ENCODE measurements around the gene OPRD1. TPM values are rescaled to one million over a fixed set of nuclear protein-coding genes. Genes with fewer than 3 reads are reported as not detected.
"Not testable (repeated sequence)": the region's sequence is repeated elsewhere in the genome, so short reads cannot be mapped to it uniquely, and the experiment has no call there.

The OPRD1 gene
- not detected for total RNA-seq
- long read RNA-seq: 0 reads

GRCh38 chr1:28811766-28812668, at the start of gene OPRD1:
Gene OPRD1 (plus strand): TSS chr1:28812170. CDS start chr1:28812384, 214 bp downstream.
- Histone ChIP-seq H3K27me3 (ENCODE audit: low read depth) (peaks cover 97% of the 10 kb centered on the region), H3K27ac (replicated peaks) (no peak within 1 kb of the TSS), H3K4me3 (no peak within 1 kb of the TSS), H3K36me3 (no peaks in the 10 kb centered on the region), H3K9me3 (replicated peaks) (no peaks in the 10 kb centered on the region), H3K4me1 (no peaks in the 10 kb centered on the region)
- intact Hi-C loops (cut with micrococcal nuclease): no loop called here
- DNase-seq: no peak
- TF ChIP-seq CTCF (IDR thresholded peaks at IDR 0.05; ENCODE audit: borderline replicate concordance): no peak

- Histone ChIP-seq H3K4me1 (peaks cover 24% of the 10 kb centered on the region), H3K27ac (replicated peaks) (no peak overlapping the region), H3K36me3 (peaks cover 39% of the 10 kb centered on the region), H3K4me3 (no peak overlapping the region), H3K9me3 (replicated peaks) (no peaks in the 10 kb centered on the region), H3K27me3 (ENCODE audit: low read depth) (no peaks in the 10 kb centered on the region)
- no peak for TF ChIP-seq CTCF (IDR thresholded peaks at IDR 0.05; ENCODE audit: borderline replicate concordance)
- DNase-seq: no peak
- intact Hi-C loops (cut with micrococcal nuclease): no loop called here
These were observed 45.3 kb upstream of the OPRD1 start for GRCh38 chr1:28766532-28767183.

- intact Hi-C loops (cut with micrococcal nuclease): no loop called here
- Histone ChIP-seq H3K27ac (replicated peaks) (no peak overlapping the region), H3K36me3 (peaks cover 35% of the 10 kb centered on the region), H3K27me3 (ENCODE audit: low read depth) (no peaks in the 10 kb centered on the region), H3K4me1 (peaks cover 16% of the 10 kb centered on the region), H3K9me3 (replicated peaks) (no peaks in the 10 kb centered on the region), H3K4me3 (no peak overlapping the region)
- TF ChIP-seq CTCF (IDR thresholded peaks at IDR 0.05; ENCODE audit: borderline replicate concordance): no peak
- DNase-seq: no peak
These were observed 41.3 kb upstream of the OPRD1 start for GRCh38 chr1:28770601-28771165.

GRCh38 chr1:28771921-28772320, 40.0 kb upstream of the OPRD1 start:
- DNase-seq; H3K4me3 ChIP-seq; H3K27me3 ChIP-seq (ENCODE audit: low read depth); H3K27ac ChIP-seq (replicated peaks); H3K9me3 ChIP-seq (replicated peaks); intact Hi-C loops (cut with micrococcal nuclease): not testable (repeated sequence)
- H3K36me3 ChIP-seq: peaks cover 28% of the 10 kb centered on the region
- H3K4me1 ChIP-seq: peaks cover 15% of the 10 kb centered on the region

- Histone ChIP-seq H3K9me3 (replicated peaks) (no peaks in the 10 kb centered on the region), H3K36me3 (peaks cover 28% of the 10 kb centered on the region), H3K4me3 (no peak overlapping the region), H3K4me1 (peaks cover 15% of the 10 kb centered on the region), H3K27me3 (ENCODE audit: low read depth) (no peaks in the 10 kb centered on the region), H3K27ac (replicated peaks) (no peak overlapping the region)
- DNase-seq: no peak
- no peak for TF ChIP-seq CTCF (IDR thresholded peaks at IDR 0.05; ENCODE audit: borderline replicate concordance)
- intact Hi-C loops (cut with micrococcal nuclease): no loop called here
These were observed 38.9 kb upstream of the OPRD1 start for GRCh38 chr1:28773105-28773504.
